Activated CD8-positive, alpha-beta memory T cell treated with anti-CD3 and anti-CD28 coated beads for 36 hours (primary cell): ENCODE data around the gene DGKD. TPM values are rescaled to one million over a fixed set of nuclear protein-coding genes. Genes with fewer than 3 reads are reported as not detected.

ENCODE experiments used
- CTCF ChIA-PET: fragments of 350-600 bp; sonication (Branson Sonifier 250); formaldehyde crosslinking; loops from one replicate; lab custom pipeline; 2021; ENCODE audit warnings: antibody characterized with exemption; lab: Charles Lee
- POLR2A ChIA-PET: fragments of 350-600 bp; sonication (Branson Sonifier 250); formaldehyde crosslinking; loops from one replicate; lab custom pipeline; 2021; ENCODE audit warnings: antibody characterized with exemption; lab: Charles Lee
- total RNA-seq, 2 experiments: library from RNA; stranded (reverse); gene quantifications; one replicate each; pipeline ENCODE4 v1.2.3, GENCODE V29; 2021

The DGKD gene
- total RNA-seq, 2 experiments from 2014 or later: 49.5 to 58.8 TPM

GRCh38 chr2:233428438-233428837 lies 74.1 kb downstream of the DGKD start:
- POLR2A ChIA-PET: no interaction called here
- CTCF ChIA-PET: interaction anchor here (0.5 to 2.6 kb wide), 4 partner anchors 10 to 193 kb away, joined by 3 to 11 read pairs (median 4); no protein-coding TSS in a partner anchor

DNA sequence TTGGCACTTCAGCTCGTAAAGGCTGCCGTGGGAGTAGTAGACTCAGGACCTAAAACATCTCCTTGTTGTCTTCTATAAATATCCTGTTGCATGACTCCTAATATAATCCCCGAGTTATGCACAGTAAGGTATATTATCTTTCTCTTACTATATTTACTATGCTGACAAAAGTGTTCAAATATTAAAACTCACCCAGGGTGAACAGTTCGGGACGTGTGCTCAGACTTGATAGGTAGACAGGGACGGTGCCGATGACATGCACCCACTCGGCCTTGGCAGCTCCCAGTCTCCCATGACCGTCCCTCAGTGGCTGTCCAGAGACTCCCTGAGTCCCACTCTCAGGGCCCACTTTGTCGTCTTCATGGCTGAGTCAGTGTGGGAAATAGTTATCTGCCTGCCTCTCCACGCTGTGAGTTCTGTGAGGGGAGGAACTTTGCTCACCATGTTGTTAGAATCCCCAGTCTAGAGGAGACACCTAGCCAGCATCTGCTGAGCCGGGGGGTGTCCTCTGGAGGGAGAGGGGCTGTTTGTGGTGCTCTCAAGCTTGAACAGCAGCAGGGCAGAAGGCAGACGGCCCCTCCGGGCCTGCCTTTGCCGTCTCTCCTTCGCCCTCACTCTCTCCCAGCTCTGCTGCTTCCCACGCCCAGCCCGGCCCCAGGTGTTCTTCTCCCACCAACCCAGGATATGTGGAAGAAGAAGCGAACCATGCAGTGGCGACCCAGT lies 75.0 kb downstream of the DGKD start:
- POLR2A ChIA-PET: no interaction called here

GRCh38 chr2:233430081-233430480 lies 75.8 kb downstream of the DGKD start:
- POLR2A ChIA-PET: interaction anchor here (0.6 kb wide), 1 partner anchor 126 kb away, joined by 3 read pairs; no protein-coding TSS in a partner anchor
- CTCF ChIA-PET: interaction anchor here (0.9 kb wide), 1 partner anchor 9 kb away, joined by 3 read pairs; no protein-coding TSS in a partner anchor

More for the DNA sequence above, 75.0 kb downstream of the DGKD start:
- CTCF ChIA-PET: interaction anchor here (0.9 to 1.5 kb wide), 2 partner anchors 10 kb away, joined by 3 to 4 read pairs; no protein-coding TSS in a partner anchor

DNA sequence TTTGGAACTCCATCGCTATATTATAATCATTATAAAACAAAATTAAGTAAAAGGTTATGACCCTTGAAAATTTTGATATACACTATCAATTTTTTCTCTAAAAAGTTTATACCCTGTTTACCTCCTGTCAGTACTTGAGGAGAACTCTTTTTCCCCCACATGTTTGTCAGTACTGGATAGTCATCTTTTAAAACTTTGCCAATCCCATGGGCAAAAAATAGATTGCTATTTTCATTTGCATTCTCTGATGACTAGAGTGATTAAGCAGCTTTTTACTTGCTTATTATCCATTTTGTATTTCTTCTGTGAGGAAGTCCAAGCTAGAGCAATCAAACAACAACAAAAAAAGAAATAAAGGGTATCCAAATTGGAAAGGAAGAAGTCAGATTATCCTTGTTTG lies 76.4 kb downstream of the DGKD start:
- POLR2A ChIA-PET: interaction anchor here (0.6 kb wide), 1 partner anchor 127 kb away, joined by 3 read pairs; no protein-coding TSS in a partner anchor
- CTCF ChIA-PET: no interaction called here

DNA sequence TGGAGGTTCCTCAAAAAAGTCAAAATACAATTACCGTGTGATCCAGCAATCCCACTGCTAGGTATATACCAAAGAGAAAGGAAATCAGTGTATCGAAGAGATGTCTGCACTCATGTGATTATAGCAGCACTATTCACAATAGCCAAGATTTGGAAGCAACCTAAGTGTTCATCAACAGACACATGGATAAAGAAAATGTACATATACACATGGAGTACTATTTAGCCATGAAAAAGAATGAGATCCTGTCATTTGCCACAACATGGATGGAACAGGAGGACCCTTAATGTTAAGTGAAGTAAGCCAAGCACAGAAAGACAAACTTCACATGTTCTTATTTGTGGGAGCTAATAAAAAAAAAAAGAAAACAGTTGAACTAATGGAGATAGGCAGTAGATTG lies 78.7 kb downstream of the DGKD start:
- ChIA-PET POLR2A (no interaction called here), CTCF (interaction anchor here (0.7 kb wide), 1 partner anchor 10 kb away, joined by 3 read pairs; no protein-coding TSS in a partner anchor)

DNA sequence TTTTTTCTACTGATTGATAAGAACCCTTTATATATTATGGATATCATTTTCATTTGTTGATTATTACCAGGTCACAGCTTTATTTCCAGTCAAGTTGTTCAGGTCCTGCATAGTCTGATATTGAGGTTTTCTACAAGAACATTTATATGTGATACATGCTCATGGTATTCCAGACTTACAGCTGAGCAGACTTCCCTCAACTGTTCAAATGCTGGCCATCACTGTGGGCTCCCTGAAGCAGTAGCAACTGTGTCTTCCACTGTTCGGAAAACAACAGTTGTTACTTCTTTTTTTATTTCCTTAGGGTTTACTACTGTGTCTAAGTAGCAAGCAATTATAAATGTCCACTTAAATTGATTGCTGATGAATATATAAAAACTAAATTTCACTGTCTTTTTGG lies 79.5 kb downstream of the DGKD start:
- ChIA-PET POLR2A (no interaction called here), CTCF (no interaction called here)

GRCh38 chr2:233434666-233435330 lies 80.5 kb downstream of the DGKD start:
- POLR2A ChIA-PET: no interaction called here
- CTCF ChIA-PET: no interaction called here

- ChIA-PET POLR2A (no interaction called here), CTCF (interaction anchor here (0.8 kb wide), 1 partner anchor 185 kb away, joined by 3 read pairs; the partner anchor contains the start of gene ATG16L1)
Observed at GRCh38 chr2:233435436-233436190, 81.3 kb downstream of the DGKD start.

- ChIA-PET POLR2A (no interaction called here), CTCF (interaction anchor here (0.8 kb wide), 1 partner anchor 185 kb away, joined by 3 read pairs; the partner anchor contains the start of gene ATG16L1)
Observed at GRCh38 chr2:233436191-233436581, 81.9 kb downstream of the DGKD start.

DNA sequence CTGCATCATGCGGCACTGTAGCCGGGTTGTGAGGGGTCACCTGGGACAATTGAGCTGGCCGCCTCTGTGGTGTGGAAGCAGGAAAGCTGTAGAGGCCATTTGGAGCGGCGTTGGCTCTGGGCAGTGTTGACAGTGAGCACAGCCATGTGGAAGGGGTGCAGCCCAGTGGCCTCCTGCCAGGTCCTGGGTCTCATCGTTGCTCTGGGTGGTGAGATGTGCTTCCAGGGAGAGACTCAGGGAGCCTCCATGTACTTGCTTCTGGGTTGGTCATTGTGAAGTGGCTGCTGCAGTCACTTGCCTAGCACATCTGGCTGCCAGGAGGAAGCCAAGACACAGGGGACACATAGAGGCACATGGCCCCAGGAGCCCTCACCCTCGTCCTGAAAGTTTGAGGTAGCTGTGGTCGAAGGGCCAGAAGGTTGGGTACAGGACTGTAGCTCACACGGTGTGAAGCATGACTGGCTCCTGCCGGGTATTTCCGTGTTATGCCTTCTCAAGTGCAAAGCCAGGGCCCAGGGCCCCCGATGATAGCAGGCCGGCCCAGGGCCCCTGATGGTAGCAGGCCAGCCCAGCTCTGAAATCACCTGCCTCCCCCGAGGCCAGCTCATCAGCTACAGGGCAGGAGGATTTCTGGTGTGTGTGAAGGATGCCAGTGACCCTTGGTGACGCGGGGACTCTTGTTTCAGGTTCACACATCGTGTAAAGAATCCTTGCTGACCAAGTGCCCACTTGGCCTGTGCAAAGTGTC lies 82.6 kb downstream of the DGKD start:
- POLR2A ChIA-PET: no interaction called here

DNA sequence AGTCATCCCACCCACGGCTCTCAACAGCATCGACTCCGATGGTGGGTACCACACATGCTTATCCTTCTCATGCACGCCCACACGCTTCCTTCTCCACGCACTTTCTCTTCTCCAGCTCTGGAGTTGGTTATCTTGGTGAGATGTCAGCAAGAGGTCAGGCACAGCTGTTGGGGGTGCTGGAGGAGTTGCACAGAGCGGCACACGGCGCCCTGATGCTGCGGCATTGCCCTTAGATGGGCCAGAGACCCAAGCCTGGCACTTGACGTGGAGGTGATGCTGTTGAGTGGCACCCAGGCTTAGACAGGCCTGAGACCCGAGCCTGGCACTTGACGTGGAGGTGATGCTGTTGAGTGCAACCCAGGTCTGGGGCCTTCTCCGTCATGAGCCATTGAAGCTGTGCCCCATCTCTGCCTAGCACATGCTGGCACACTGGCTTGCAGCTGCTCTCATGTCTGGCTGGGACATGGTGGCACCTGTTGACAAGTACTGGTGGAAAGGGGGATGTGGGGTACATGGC lies 83.2 kb downstream of the DGKD start:
- ChIA-PET CTCF (interaction anchor here (1.1 to 2.1 kb wide), 2 partner anchors 34 to 84 kb away, joined by 3 to 5 read pairs; partner anchors contain the start of gene DGKD), POLR2A (no interaction called here)

More for the DNA sequence above, 82.6 kb downstream of the DGKD start:
- CTCF ChIA-PET: interaction anchor here (0.8 kb wide), 1 partner anchor 186 kb away, joined by 3 read pairs; the partner anchor contains the start of gene ATG16L1

GRCh38 chr2:233438573-233439147 lies 84.4 kb downstream of the DGKD start:
- CTCF ChIA-PET: interaction anchor here (1.1 to 2.1 kb wide), 3 partner anchors 9 to 85 kb away, joined by 3 to 5 read pairs (median 3); partner anchors contain the start of gene DGKD
- POLR2A ChIA-PET: no interaction called here

GRCh38 chr2:233439191-233439590 lies 84.9 kb downstream of the DGKD start:
- ChIA-PET POLR2A (no interaction called here), CTCF (interaction anchor here (1.1 to 2.1 kb wide), 2 partner anchors 10 to 35 kb away, joined by 3 to 5 read pairs; no protein-coding TSS in a partner anchor)

- ChIA-PET CTCF (interaction anchor here (1.3 kb wide), 1 partner anchor 36 kb away, joined by 4 read pairs; no protein-coding TSS in a partner anchor), POLR2A (no interaction called here)
Observed at GRCh38 chr2:233440314-233440713, 86.0 kb downstream of the DGKD start.

DNA sequence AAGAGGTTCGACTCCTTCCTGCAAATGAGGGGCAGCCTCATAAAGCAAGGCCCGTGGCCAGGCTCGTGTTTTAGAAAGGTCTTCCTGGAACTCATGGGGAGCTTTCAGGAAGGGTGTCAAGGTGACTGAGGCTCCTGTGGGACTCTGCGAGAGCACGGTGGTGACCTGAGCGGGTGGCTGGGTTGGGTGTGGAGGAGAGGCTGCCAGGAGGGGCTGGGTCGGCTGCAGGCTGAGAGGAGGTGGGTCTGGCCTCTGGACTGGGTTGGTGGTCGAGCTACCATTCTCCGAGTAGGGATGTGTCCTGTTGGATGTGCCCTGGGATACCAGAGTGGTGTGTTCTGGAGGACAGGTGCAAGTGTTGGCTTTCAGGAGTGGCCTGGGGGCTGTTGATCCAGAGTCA lies 86.4 kb downstream of the DGKD start:
- POLR2A ChIA-PET: no interaction called here
- CTCF ChIA-PET: interaction anchor here (1.3 kb wide), 1 partner anchor 36 kb away, joined by 4 read pairs; no protein-coding TSS in a partner anchor

DNA sequence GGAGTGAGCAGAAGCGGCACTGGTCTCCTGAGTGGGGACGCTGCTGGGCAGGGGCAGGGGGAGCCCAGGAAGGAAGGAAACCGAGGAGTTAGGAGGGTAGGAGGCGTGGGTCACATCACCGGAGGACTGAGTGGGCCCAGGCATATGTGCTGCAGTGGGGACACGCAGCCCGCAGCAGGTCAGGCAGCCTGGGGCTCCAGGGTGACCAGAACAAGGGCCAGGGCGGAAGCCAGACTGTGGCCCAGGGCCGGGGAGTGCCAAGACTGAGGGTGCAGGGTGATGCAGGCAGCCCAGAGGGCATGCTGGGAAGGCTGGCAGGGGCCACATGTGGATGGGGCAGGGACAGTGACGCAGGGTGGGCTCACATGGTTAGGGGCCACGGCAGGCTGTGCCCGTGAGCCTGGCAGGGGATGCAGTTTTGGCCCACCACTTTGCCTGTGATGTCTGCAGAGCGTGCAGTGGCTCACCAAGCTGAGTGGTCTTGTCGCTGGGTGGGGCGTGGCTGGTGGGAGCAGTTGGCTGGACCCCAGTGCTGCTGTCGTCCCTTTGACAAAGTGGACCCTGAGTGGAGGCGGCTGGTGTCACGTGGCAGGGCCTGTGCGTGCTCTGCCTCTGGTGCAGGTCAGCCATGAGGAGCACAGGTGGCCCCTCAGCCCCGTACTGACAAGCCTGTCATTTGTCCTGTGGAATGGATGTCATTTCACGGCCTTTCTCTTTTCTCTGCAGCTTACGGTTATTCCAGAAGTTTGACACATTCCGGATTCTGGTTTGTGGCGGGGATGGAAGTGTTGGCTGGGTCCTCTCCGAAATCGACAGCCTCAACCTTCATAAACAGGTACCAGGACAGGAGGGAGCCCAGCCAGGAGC lies 87.1 kb downstream of the DGKD start:
- ChIA-PET POLR2A (no interaction called here), CTCF (interaction anchor here (1.3 kb wide), 1 partner anchor 37 kb away, joined by 4 read pairs; no protein-coding TSS in a partner anchor)

GRCh38 chr2:233442028-233442310 lies 87.7 kb downstream of the DGKD start:
- CTCF ChIA-PET: interaction anchor here (3.8 kb wide), 1 partner anchor 39 kb away, joined by 41 read pairs; no protein-coding TSS in a partner anchor
- POLR2A ChIA-PET: no interaction called here
